Hepatocyte (in vitro differentiated cells): ENCODE measurements around the gene FPR3. TPM values are rescaled to one million over a fixed set of nuclear protein-coding genes. Genes with fewer than 3 reads are reported as not detected.
A peak's percentile ranks its signal among the peaks of the same experiment; 100 is the strongest.

Experiments used
- DNase-seq: peaks from one replicate; pipeline ENCODE4 v3.0.0-alpha.2; 2016; ENCODE audit warnings: low spot score
- H2AFZ ChIP-seq: fragments of 200-600 bp; sonication (generic); 2 replicates; pipeline ENCODE4 v1.6.0; 2016; ENCODE audit warnings: antibody characterized with exemption, mild to moderate bottlenecking
- H3K27ac ChIP-seq: fragments of 200-600 bp; sonication (generic); 2 replicates; pipeline ENCODE4 v1.5.1; 2016; ENCODE audit warnings: mild to moderate bottlenecking
- H3K27me3 ChIP-seq: fragments of 200-600 bp; sonication (generic); 2 replicates; pipeline ENCODE4 v1.6.1; 2016
- H3K36me3 ChIP-seq: fragments of 200-600 bp; sonication (generic); replicated peaks from 2 replicates; pipeline ENCODE4 v1.5.1; 2016; ENCODE audit warnings: low read depth; ENCODE audit not compliant: insufficient read depth
- H3K4me1 ChIP-seq: fragments of 200-600 bp; sonication (generic); 2 replicates; pipeline ENCODE4 v1.5.1; 2016; ENCODE audit warnings: mild to moderate bottlenecking, moderate library complexity; ENCODE audit not compliant: insufficient read depth
- H3K4me2 ChIP-seq: fragments of 200-600 bp; sonication (generic); 2 replicates; pipeline ENCODE4 v1.6.0; 2016
- H3K4me3 ChIP-seq: fragments of 200-600 bp; sonication (generic); 2 replicates; pipeline ENCODE4 v1.5.1; 2016; ENCODE audit warnings: mild to moderate bottlenecking
- H3K79me2 ChIP-seq: fragments of 200-600 bp; sonication (generic); 2 replicates; pipeline ENCODE4 v1.6.0; 2017; ENCODE audit warnings: mild to moderate bottlenecking
- H3K9me2 ChIP-seq: fragments of 200-600 bp; sonication (generic); replicated peaks from 2 replicates; pipeline ENCODE4 v1.6.0; 2017; ENCODE audit warnings: mild to moderate bottlenecking; ENCODE audit not compliant: insufficient read depth
- H3K9me3 ChIP-seq: fragments of 200-600 bp; sonication (generic); 2 replicates; pipeline ENCODE4 v1.5.1; 2016; ENCODE audit warnings: low read depth, mild to moderate bottlenecking
- H4K20me1 ChIP-seq: fragments of 200-600 bp; sonication (generic); 2 replicates; pipeline ENCODE4 v1.6.0; 2016; ENCODE audit warnings: mild to moderate bottlenecking; ENCODE audit not compliant: insufficient read depth, poor library complexity, severe bottlenecking
- CTCF ChIP-seq: fragments of 200-600 bp; sonication (generic); IDR thresholded peaks from 2 replicates; pipeline ENCODE4 v1.5.1; 2016; ENCODE audit warnings: antibody characterized with exemption, mild to moderate bottlenecking; ENCODE audit not compliant: poor library complexity
- EZH2 ChIP-seq: fragments of 200-600 bp; sonication (generic); IDR thresholded peaks from 2 replicates; pipeline ENCODE4 v1.6.1; 2016; ENCODE audit warnings: antibody characterized with exemption, mild to moderate bottlenecking, borderline replicate concordance
- EZH2phosphoT487 ChIP-seq: fragments of 200-600 bp; sonication (generic); IDR thresholded peaks from one replicate; pipeline ENCODE4 v1.6.1; 2018; ENCODE audit warnings: antibody characterized with exemption, mild to moderate bottlenecking, low read depth, moderate library complexity; ENCODE audit not compliant: unreplicated experiment, severe bottlenecking
- WGBS: methylation state at CpG from one replicate; pipeline ENCODE4 v1.1.6; 2016; ENCODE audit warnings: low lambda C conversion rate; ENCODE audit errors: missing lambda C conversion rate; 5-methylcytosine and 5-hydroxymethylcytosine counted together
- polyA plus RNA-seq: library from polyadenylated mRNA; unstranded; fragments of >200 nt; fragmentation: Nextera tagmentation; extraction: Ambion mirVana; gene quantifications from 2 replicates; pipeline ENCODE4 v1.2.1, GENCODE V29; 2016
- total RNA-seq: library from RNA; depleted of rRNA; stranded (reverse); fragments of >200 nt; gene quantifications from 2 replicates; pipeline ENCODE4 v1.2.3, GENCODE V29; 2014

FPR3 gene
- total and polyA plus RNA-seq, 2 experiments from 2014 or later, result not detected

DNA sequence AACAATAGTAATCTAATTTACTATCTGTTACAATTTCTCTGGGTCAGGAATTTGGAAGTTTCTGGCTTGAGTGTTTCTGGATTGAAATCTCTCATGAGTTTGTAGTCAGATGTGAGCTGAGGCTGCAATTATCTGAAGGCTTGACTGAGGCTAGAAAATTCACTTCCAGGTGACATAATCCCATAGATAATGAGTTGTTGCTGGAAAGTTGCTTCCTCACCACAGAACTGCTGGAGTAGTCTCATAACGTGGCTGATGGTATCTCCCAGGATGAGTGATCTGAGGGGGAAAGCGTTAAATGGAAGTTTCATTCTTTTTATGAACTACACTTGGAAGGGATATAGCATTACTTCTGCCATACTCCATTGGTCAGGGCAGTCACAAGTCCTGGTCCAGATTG, 15.3 kb upstream of the FPR3 start:
- Histone ChIP-seq H3K4me3 (no peak overlapping the region), H3K4me1 (no peaks in the 10 kb centered on the region), H3K9me3 (no peaks in the 10 kb centered on the region), H3K79me2 (no peaks in the 10 kb centered on the region), H3K9me2 (no peaks in the 10 kb centered on the region), H3K27me3 (peaks cover 8% of the 10 kb centered on the region), H2AFZ (no peak overlapping the region), H4K20me1 (no peaks in the 10 kb centered on the region), H3K27ac (no peak overlapping the region), H3K36me3 (no peaks in the 10 kb centered on the region), H3K4me2 (no peak overlapping the region)
- TF ChIP-seq EZH2phosphoT487 (no peak), CTCF (no peak), EZH2 (no peak)
- WGBS, result 38% methylated on average over 2 of the region's 2 CpGs
- DNase-seq, result no peak

DNA sequence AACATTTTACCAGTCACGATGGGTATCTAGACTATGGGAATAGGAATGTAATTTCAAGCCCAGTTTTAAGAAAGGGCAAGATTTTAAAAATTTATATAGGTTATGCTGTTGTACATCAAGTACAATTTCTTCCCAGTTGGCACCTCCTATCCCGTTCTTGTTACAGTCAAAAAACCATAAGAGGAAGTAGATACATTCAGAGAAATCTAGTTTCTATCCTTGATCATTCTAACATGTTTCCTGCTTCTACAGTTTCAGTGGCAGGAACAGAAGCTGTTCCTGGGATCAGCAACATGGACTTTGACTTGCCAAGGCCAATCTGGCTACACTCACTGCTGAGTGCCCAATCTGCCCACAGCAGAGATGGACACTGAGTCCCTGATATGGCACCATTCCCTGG, 14.7 kb upstream of the FPR3 start:
- Histone ChIP-seq H3K4me1 (no peaks in the 10 kb centered on the region), H2AFZ (no peak overlapping the region), H4K20me1 (no peaks in the 10 kb centered on the region), H3K27me3 (peaks cover 8% of the 10 kb centered on the region), H3K9me2 (no peaks in the 10 kb centered on the region), H3K27ac (no peak overlapping the region), H3K4me2 (no peak overlapping the region), H3K79me2 (no peaks in the 10 kb centered on the region), H3K36me3 (no peaks in the 10 kb centered on the region), H3K4me3 (no peak overlapping the region), H3K9me3 (no peaks in the 10 kb centered on the region)
- DNase-seq, result no peak
- TF ChIP-seq EZH2, result no peak
- TF ChIP-seq EZH2phosphoT487, result no peak
- no peak for TF ChIP-seq CTCF
- 56% methylated on average over 2 of the region's 2 CpGs for WGBS

DNA sequence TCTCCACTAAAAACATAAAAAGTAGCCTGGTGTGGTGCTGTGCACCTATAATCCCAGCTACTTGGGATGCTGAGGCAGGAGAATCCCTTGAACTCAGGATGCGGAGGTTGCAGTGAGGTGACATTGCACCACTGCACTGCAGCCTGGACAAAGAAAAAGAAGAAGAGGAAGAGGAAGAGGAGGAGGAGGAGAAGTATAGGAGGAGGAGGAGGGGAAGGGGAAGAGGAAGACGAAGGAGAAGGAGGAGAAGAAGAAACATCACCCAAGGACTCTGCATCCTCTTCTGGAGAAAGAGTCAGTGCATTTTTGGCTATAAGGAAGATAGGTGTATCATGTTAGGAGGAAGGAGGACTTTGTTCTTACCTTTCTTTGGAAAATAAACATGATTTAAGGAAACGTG, 13.0 kb upstream of the FPR3 start:
- Histone ChIP-seq H3K36me3 (no peaks in the 10 kb centered on the region), H3K79me2 (no peaks in the 10 kb centered on the region), H2AFZ (no peak overlapping the region), H3K4me2 (no peak overlapping the region), H3K9me2 (no peaks in the 10 kb centered on the region), H3K4me3 (no peak overlapping the region), H3K27ac (no peak overlapping the region), H4K20me1 (no peaks in the 10 kb centered on the region), H3K4me1 (no peaks in the 10 kb centered on the region), H3K27me3 (peaks cover 8% of the 10 kb centered on the region), H3K9me3 (no peaks in the 10 kb centered on the region)
- no peak for DNase-seq
- 53% methylated on average over 3 of the region's 3 CpGs for WGBS
- TF ChIP-seq EZH2phosphoT487 (no peak), CTCF (no peak), EZH2 (no peak)

DNA sequence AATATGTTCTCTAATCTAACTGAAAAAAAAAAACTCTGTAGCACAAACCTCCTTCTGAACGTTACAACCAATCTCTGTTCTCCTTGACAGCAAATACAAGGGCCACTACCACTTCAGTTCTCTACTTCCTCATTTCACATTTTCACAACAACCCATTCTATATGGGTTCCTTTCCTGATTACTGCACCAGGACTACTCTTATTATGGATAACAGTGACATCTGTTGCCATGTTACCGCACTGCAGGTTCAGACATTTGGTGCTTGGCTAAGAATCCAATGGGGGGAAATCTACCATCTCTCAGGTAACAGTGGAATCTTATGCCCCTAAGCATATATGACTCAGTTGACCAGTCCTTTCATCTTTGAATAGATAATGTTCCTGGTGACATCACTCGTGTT, 11.6 kb upstream of the FPR3 start:
- Histone ChIP-seq H3K27me3 (peaks cover 8% of the 10 kb centered on the region), H2AFZ (no peak overlapping the region), H4K20me1 (no peaks in the 10 kb centered on the region), H3K9me3 (no peaks in the 10 kb centered on the region), H3K79me2 (no peaks in the 10 kb centered on the region), H3K4me2 (no peak overlapping the region), H3K27ac (no peak overlapping the region), H3K4me1 (no peaks in the 10 kb centered on the region), H3K36me3 (no peaks in the 10 kb centered on the region), H3K9me2 (no peaks in the 10 kb centered on the region), H3K4me3 (no peak overlapping the region)
- TF ChIP-seq CTCF (peak; percentile 14), EZH2phosphoT487 (no peak)
- DNase-seq, result no peak
- WGBS, result 44% methylated on average over 3 of the region's 3 CpGs
